Neural progenitor cell (in vitro differentiated cells): ENCODE data around the gene ATP7B. TPM values are rescaled to one million over a fixed set of nuclear protein-coding genes. Genes with fewer than 3 reads are reported as not detected.

ENCODE experiments used
- DNase-seq: peaks from one replicate; pipeline ENCODE4 v3.0.0-alpha.2; 2016; ENCODE audit warnings: low spot score
- H2AFZ ChIP-seq: fragments of 200-600 bp; sonication (generic); replicated peaks from 2 replicates; pipeline ENCODE4 v1.6.1; 2016; ENCODE audit warnings: antibody characterized with exemption
- H3F3A ChIP-seq: fragments of 200-600 bp; sonication (generic); 2 replicates; pipeline ENCODE4 v1.6.1; 2016; ENCODE audit warnings: antibody characterized with exemption, low read depth
- H3K27ac ChIP-seq: fragments of 200-600 bp; sonication (generic); 2 replicates; pipeline ENCODE4 v1.5.1; 2016; ENCODE audit warnings: mild to moderate bottlenecking
- H3K27me3 ChIP-seq: fragments of 200-600 bp; sonication (generic); 2 replicates; pipeline ENCODE4 v1.6.1; 2016; ENCODE audit warnings: mild to moderate bottlenecking, moderate library complexity
- H3K36me3 ChIP-seq: fragments of 200-600 bp; sonication (generic); 2 replicates; pipeline ENCODE4 v1.5.1; 2016
- H3K4me1 ChIP-seq: fragments of 200-600 bp; sonication (generic); 2 replicates; pipeline ENCODE4 v1.6.1; 2016; ENCODE audit warnings: mixed run types
- H3K4me2 ChIP-seq: fragments of 200-600 bp; sonication (generic); 2 replicates; pipeline ENCODE4 v1.6.1; 2016
- H3K4me3 ChIP-seq: fragments of 200-600 bp; sonication (generic); 2 replicates; pipeline ENCODE4 v1.5.1; 2016
- H3K79me2 ChIP-seq: fragments of 200-600 bp; sonication (generic); 2 replicates; pipeline ENCODE4 v1.6.1; 2016; ENCODE audit warnings: low read depth
- H3K9ac ChIP-seq: fragments of 200-600 bp; sonication (generic); 2 replicates; pipeline ENCODE4 v1.6.1; 2016
- H3K9me3 ChIP-seq: fragments of 200-600 bp; sonication (generic); 2 replicates; pipeline ENCODE4 v1.5.1; 2016; ENCODE audit warnings: low read depth
- H4K20me1 ChIP-seq: fragments of 200-600 bp; sonication (generic); 2 replicates; pipeline ENCODE4 v1.6.1; 2016; ENCODE audit warnings: low read depth
- H3K27ac Mint-ChIP-seq: 3 replicates; pipeline ENCODE4 v1.8.0; 2021; ENCODE audit warnings: mixed read lengths
- H3K27me3 Mint-ChIP-seq: 2 replicates; pipeline ENCODE4 v1.8.0; 2022; ENCODE audit warnings: low read depth, mild to moderate bottlenecking, inconsistent platforms, moderate library complexity, mixed read lengths; ENCODE audit not compliant: insufficient read depth
- H3K36me3 Mint-ChIP-seq: 3 replicates; pipeline ENCODE4 v1.8.0; 2021; ENCODE audit warnings: mixed read lengths
- H3K4me1 Mint-ChIP-seq: 3 replicates; pipeline ENCODE4 v1.8.0; 2021; ENCODE audit warnings: mixed read lengths
- H3K4me3 Mint-ChIP-seq: 3 replicates; pipeline ENCODE4 v1.8.0; 2021; ENCODE audit warnings: mild to moderate bottlenecking, moderate library complexity, mixed read lengths
- H3K9me3 Mint-ChIP-seq: 3 replicates; pipeline ENCODE4 v1.8.0; 2020; ENCODE audit warnings: mixed read lengths
- CTCF ChIP-seq: fragments of 200-600 bp; sonication (generic); IDR thresholded peaks from 2 replicates; pipeline ENCODE4 v1.5.1; 2017; ENCODE audit warnings: antibody characterized with exemption, mild to moderate bottlenecking
- EZH2 ChIP-seq: fragments of 200-600 bp; sonication (generic); IDR thresholded peaks from 2 replicates; pipeline ENCODE4 v1.6.1; 2017; ENCODE audit warnings: antibody characterized with exemption, mild to moderate bottlenecking, moderate library complexity
- EZH2phosphoT487 ChIP-seq: fragments of 200-600 bp; sonication (generic); IDR thresholded peaks from 2 replicates; pipeline ENCODE4 v1.6.1; 2017; ENCODE audit warnings: antibody characterized with exemption
- total RNA-seq: library from RNA; depleted of rRNA; stranded (reverse); fragments of >200 nt; gene quantifications from 2 replicates; pipeline ENCODE4 v1.2.3, GENCODE V29; 2015; ENCODE audit warnings: low replicate concordance

The ATP7B gene
- total RNA-seq, 1 donor from 2014 or later: 8.2 TPM

DNA sequence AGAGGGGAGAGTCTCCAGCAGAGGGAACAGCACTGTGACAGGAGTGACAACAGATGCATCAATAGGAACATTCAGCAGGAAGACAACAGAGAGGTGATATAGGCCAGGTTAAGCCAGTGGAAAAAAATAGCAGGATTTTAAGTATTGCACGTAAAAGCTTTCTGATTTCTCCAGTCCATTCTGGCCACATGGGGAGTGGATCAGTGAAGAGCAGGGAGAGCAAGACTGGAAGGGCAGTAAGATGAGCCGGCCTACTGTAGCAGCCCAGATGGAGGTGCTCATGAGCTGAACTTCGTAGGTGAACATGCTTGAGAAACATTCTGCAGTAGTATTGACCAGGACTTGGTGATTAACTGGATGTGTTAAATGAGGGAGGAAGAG is 15.0 kb upstream of the ATP7B start:
- H3K4me1 ChIP-seq: no peaks in the 10 kb centered on the region
- no peak overlapping the region for H3K9ac ChIP-seq
- H2AFZ ChIP-seq: no peak overlapping the region
- H3K36me3 Mint-ChIP-seq: peaks cover 75% of the 10 kb centered on the region
- H3K4me1 Mint-ChIP-seq: no peaks in the 10 kb centered on the region
- no peak overlapping the region for H3K4me3 Mint-ChIP-seq
- no peaks in the 10 kb centered on the region for H3K27me3 Mint-ChIP-seq
- no peak overlapping the region for H3K4me2 ChIP-seq
- peaks cover 5% of the 10 kb centered on the region for H3K9me3 ChIP-seq
- H3K4me3 ChIP-seq: no peak overlapping the region
- no peaks in the 10 kb centered on the region for H3K27me3 ChIP-seq
- H3F3A ChIP-seq: no peaks in the 10 kb centered on the region
- no peak overlapping the region for H3K27ac ChIP-seq
- TF ChIP-seq EZH2 (no peak), EZH2phosphoT487 (no peak), CTCF (no peak)
- H4K20me1 ChIP-seq: no peaks in the 10 kb centered on the region
- H3K27ac Mint-ChIP-seq: no peak overlapping the region
- DNase-seq: no peak
- H3K36me3 ChIP-seq: peaks cover 41% of the 10 kb centered on the region
- peaks cover 25% of the 10 kb centered on the region for H3K9me3 Mint-ChIP-seq
- peaks cover 10% of the 10 kb centered on the region for H3K79me2 ChIP-seq

DNA sequence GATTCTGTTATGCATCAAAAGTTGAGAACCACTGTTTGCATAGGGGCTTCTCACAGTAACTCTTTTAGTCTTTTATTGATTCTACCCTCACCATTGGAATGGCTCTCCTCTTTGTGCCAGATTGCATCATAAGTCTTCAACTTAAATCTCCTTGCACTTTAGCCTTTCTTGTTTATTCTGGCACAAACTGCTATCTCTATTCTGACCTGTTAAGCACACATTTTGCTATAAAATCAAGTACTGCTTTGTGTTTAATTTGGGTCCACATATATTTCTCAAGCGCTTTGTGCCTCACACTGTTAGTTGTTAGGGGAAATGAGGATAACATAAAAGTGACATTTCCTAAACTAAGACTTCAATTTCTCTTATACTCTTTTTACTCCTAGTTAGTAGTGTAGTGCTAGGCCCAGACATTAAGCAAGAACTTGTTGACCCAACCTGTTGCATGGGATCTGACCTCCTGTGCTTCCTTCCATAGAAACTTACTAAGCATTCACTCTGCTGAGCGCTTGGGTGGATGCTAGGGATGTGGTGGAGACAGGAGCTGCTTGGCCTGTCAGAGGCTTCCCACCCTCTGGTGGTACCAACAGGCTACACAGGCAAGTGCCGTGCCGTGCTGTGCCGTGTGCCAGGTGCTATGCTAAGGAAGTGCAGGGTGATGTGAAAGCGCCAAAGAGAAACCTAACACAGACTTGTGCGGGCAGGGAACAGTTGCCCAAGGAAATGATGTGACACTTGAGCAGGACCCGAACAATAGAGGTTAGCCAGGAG is 14.4 kb upstream of the ATP7B start:
- no peak overlapping the region for H3K4me3 ChIP-seq
- peaks cover 25% of the 10 kb centered on the region for H3K9me3 Mint-ChIP-seq
- H2AFZ ChIP-seq: no peak overlapping the region
- H3K27ac Mint-ChIP-seq: no peak overlapping the region
- peaks cover 78% of the 10 kb centered on the region for H3K36me3 Mint-ChIP-seq
- no peak for TF ChIP-seq EZH2phosphoT487
- TF ChIP-seq EZH2: no peak
- TF ChIP-seq CTCF: no peak
- DNase-seq: no peak
- no peaks in the 10 kb centered on the region for H3K27me3 ChIP-seq
- H3K4me1 ChIP-seq: no peaks in the 10 kb centered on the region
- no peak overlapping the region for H3K4me3 Mint-ChIP-seq
- H3K27ac ChIP-seq: no peak overlapping the region
- H3K9ac ChIP-seq: no peak overlapping the region
- peaks cover 5% of the 10 kb centered on the region for H3K9me3 ChIP-seq
- no peaks in the 10 kb centered on the region for H3F3A ChIP-seq
- peaks cover 10% of the 10 kb centered on the region for H3K79me2 ChIP-seq
- no peaks in the 10 kb centered on the region for H4K20me1 ChIP-seq
- no peak overlapping the region for H3K4me2 ChIP-seq
- no peaks in the 10 kb centered on the region for H3K4me1 Mint-ChIP-seq
- H3K36me3 ChIP-seq: peaks cover 41% of the 10 kb centered on the region
- no peaks in the 10 kb centered on the region for H3K27me3 Mint-ChIP-seq

- no peak within 1 kb of the TSS for H3K27ac ChIP-seq
- no peak within 1 kb of the TSS for H3K4me3 ChIP-seq
- H3K27me3 Mint-ChIP-seq: no peaks in the 10 kb centered on the region
- H3K36me3 Mint-ChIP-seq: peaks cover 72% of the 10 kb centered on the region
- TF ChIP-seq EZH2: no peak
- no peak for TF ChIP-seq EZH2phosphoT487
- no peak for TF ChIP-seq CTCF
- no peaks in the 10 kb centered on the region for H4K20me1 ChIP-seq
- no peaks in the 10 kb centered on the region for H3K4me1 ChIP-seq
- no peak within 1 kb of the TSS for H3K4me3 Mint-ChIP-seq
- peaks cover 15% of the 10 kb centered on the region for H3K9me3 Mint-ChIP-seq
- no peak within 1 kb of the TSS for H3K27ac Mint-ChIP-seq
- H3K4me1 Mint-ChIP-seq: no peaks in the 10 kb centered on the region
- H3K9me3 ChIP-seq: peaks cover 5% of the 10 kb centered on the region
- DNase-seq: no peak
- peaks cover 41% of the 10 kb centered on the region for H3K36me3 ChIP-seq
- no peak within 1 kb of the TSS for H3K9ac ChIP-seq
- no peaks in the 10 kb centered on the region for H3K27me3 ChIP-seq
- H3K79me2 ChIP-seq: peaks cover 10% of the 10 kb centered on the region
- no peak within 1 kb of the TSS for H3K4me2 ChIP-seq
- no peak within 1 kb of the TSS for H2AFZ ChIP-seq
- no peaks in the 10 kb centered on the region for H3F3A ChIP-seq
Observed at GRCh38 chr13:52024481-52024880, 13.2 kb upstream of the ATP7B start, which contains the start of gene UTP14C. UTP14C (plus strand) TSS chr13:52024691; CDS start chr13:52028805, 4,114 bp downstream.
